SU-DHL-6 (cell line): ENCODE results near the gene CTBP1.

Source experiments
- H2AFZ ChIP-seq: fragments of 200-600 bp; sonication (generic); 2 replicates; pipeline ENCODE4 v1.6.1; 2014; ENCODE audit warnings: low read depth, mild to moderate bottlenecking, moderate library complexity, mixed read lengths, antibody characterized with exemption, low read length; ENCODE audit not compliant: severe bottlenecking
- H3F3A ChIP-seq: fragments of 200-600 bp; shearing (Covaris generic); 2 replicates; pipeline ENCODE4 v1.6.0; 2016; ENCODE audit warnings: antibody characterized with exemption, mild to moderate bottlenecking; ENCODE audit not compliant: insufficient read depth
- H3K27ac ChIP-seq: fragments of 200-600 bp; sonication (generic); 2 replicates; pipeline ENCODE4 v1.5.1; 2016; ENCODE audit warnings: low read depth, mild to moderate bottlenecking, low read length, moderate library complexity, mixed read lengths
- H3K27me3 ChIP-seq: fragments of 200-600 bp; sonication (generic), shearing (Covaris generic); 2 replicates; pipeline ENCODE4 v1.6.0; 2014; ENCODE audit warnings: mild to moderate bottlenecking, low read length
- H3K36me3 ChIP-seq: fragments of 200-600 bp; sonication (generic); 2 replicates; pipeline ENCODE4 v1.6.1; 2014; ENCODE audit warnings: mild to moderate bottlenecking, low read length, mixed read lengths
- H3K4me2 ChIP-seq: fragments of 300-600, 200-600 bp; shearing (Covaris generic), sonication (generic); 2 replicates; pipeline ENCODE4 v1.6.0; 2014; ENCODE audit warnings: low read length, low read depth, mild to moderate bottlenecking; ENCODE audit not compliant: poor library complexity, severe bottlenecking
- H3K4me3 ChIP-seq: fragments of 200-600 bp; sonication (generic); 2 replicates; pipeline ENCODE4 v1.5.1; 2014; ENCODE audit warnings: antibody characterized with exemption, low read length, mild to moderate bottlenecking, mixed read lengths; ENCODE audit not compliant: insufficient read depth, poor library complexity, severe bottlenecking
- H3K79me2 ChIP-seq: fragments of 200-600 bp; sonication (generic); 2 replicates; pipeline ENCODE4 v1.6.1; 2014; ENCODE audit warnings: mild to moderate bottlenecking, low read length, moderate library complexity; ENCODE audit not compliant: insufficient read depth
- H3K9ac ChIP-seq: fragments of 200-600 bp; sonication (generic); 2 replicates; pipeline ENCODE4 v1.7.0; 2014; ENCODE audit warnings: mild to moderate bottlenecking, low read length
- H3K9me2 ChIP-seq: fragments of 200-600 bp; sonication (generic); replicated peaks from 2 replicates; pipeline ENCODE4 v1.6.1; 2014; ENCODE audit warnings: low read length; ENCODE audit not compliant: insufficient read depth
- H3K9me3 ChIP-seq: fragments of 200-600 bp; sonication (generic); 2 replicates; pipeline ENCODE4 v1.6.1; 2014; ENCODE audit warnings: low read length, mixed read lengths; ENCODE audit not compliant: insufficient read depth
- H4K20me1 ChIP-seq: fragments of 200-600 bp; sonication (generic); 2 replicates; pipeline ENCODE4 v1.6.1; 2014; ENCODE audit warnings: low read depth, mild to moderate bottlenecking, antibody characterized with exemption, low read length, moderate library complexity, mixed read lengths
- EZH2phosphoT487 ChIP-seq: fragments of 200-600 bp; sonication (generic), shearing (Covaris generic); conservative IDR thresholded peaks from 2 replicates; pipeline ENCODE4 v1.6.1; 2018; ENCODE audit warnings: mild to moderate bottlenecking, antibody characterized with exemption, low read length, moderate library complexity, mixed read lengths
- TF ChIP-seq, protein P1 (sequence below): fragments of 200-600 bp; sonication (generic); IDR thresholded peaks from one replicate; pipeline ENCODE4 v1.5.1; 2017; ENCODE audit warnings: antibody characterized with exemption, mild to moderate bottlenecking, low read length, moderate library complexity; ENCODE audit not compliant: insufficient read depth, poor library complexity, severe bottlenecking

Gene CTBP1

DNA sequence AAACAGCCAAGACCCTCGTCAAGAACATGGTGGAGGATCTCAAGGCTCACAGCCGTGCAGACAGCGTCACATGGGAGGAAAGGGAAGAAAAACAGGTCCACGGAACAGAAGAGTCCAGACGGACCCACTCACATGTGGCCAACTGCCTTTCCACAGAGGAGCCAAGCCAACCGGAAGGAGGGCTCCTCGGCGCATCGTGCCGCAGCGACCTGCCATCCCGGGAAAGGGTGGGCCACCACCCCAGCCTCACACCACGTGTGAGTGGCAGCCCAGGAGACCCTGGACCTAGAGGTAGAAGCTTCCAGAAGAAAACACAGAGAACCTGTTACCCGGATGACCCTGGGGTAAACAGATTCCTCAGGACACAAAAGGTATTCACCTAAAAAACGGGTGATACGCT, 28.4 kb downstream of the CTBP1 start:
- Histone ChIP-seq H3K79me2 (peaks cover 9% of the 10 kb centered on the region; the same call in 1 of the 2 replicates), H3K4me3 (peak overlapping the region; percentile 14), H2AFZ (no peak overlapping the region), H3F3A (peaks cover 57% of the 10 kb centered on the region), H3K9me2 (no peaks in the 10 kb centered on the region), H3K9ac (peak overlapping the region; percentile 59), H3K36me3 (no peaks in the 10 kb centered on the region), H4K20me1 (no peaks in the 10 kb centered on the region), H3K4me2 (peak overlapping the region; percentile 98), H3K27ac (peak overlapping the region; percentile 100), H3K9me3 (no peaks in the 10 kb centered on the region), H3K27me3 (no peaks in the 10 kb centered on the region)
- TF ChIP-seq EZH2phosphoT487 = no peak
- TF ChIP-seq, protein P1, sequence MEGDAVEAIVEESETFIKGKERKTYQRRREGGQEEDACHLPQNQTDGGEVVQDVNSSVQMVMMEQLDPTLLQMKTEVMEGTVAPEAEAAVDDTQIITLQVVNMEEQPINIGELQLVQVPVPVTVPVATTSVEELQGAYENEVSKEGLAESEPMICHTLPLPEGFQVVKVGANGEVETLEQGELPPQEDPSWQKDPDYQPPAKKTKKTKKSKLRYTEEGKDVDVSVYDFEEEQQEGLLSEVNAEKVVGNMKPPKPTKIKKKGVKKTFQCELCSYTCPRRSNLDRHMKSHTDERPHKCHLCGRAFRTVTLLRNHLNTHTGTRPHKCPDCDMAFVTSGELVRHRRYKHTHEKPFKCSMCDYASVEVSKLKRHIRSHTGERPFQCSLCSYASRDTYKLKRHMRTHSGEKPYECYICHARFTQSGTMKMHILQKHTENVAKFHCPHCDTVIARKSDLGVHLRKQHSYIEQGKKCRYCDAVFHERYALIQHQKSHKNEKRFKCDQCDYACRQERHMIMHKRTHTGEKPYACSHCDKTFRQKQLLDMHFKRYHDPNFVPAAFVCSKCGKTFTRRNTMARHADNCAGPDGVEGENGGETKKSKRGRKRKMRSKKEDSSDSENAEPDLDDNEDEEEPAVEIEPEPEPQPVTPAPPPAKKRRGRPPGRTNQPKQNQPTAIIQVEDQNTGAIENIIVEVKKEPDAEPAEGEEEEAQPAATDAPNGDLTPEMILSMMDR = no peak

DNA sequence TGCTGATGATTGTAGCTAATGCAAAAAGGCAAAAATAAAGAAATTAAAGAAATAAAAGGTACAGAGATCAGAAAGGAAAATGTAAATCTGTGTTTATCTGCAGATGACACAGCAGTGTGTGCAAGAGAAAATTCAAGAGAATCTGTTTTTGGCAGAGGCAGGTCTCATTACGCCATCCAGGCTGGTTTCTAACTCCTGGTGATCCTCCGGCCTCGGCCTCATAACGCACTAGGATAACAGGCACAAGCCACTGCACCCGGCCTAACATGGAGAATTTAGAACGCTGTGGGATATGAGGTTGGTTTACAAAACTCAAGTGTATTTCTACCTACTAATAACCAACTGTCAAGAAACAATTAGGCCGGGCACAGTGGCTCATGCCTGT, 29.4 kb downstream of the CTBP1 start:
- TF ChIP-seq, protein P1 = no peak
- no peak for TF ChIP-seq EZH2phosphoT487
- peak overlapping the region; percentile 42 for H3K4me3 ChIP-seq
- H3K9me2 ChIP-seq = no peaks in the 10 kb centered on the region
- peak overlapping the region; percentile 100 for H3K27ac ChIP-seq
- H3K9ac ChIP-seq = peak overlapping the region; percentile 59
- no peaks in the 10 kb centered on the region for H3K27me3 ChIP-seq
- peaks cover 59% of the 10 kb centered on the region for H3F3A ChIP-seq
- no peaks in the 10 kb centered on the region for H3K9me3 ChIP-seq
- no peaks in the 10 kb centered on the region for H4K20me1 ChIP-seq
- H2AFZ ChIP-seq = no peak overlapping the region
- H3K4me2 ChIP-seq = peak overlapping the region; percentile 98
- peaks cover 14% of the 10 kb centered on the region; the same call in 1 of the 2 replicates for H3K79me2 ChIP-seq
- no peaks in the 10 kb centered on the region for H3K36me3 ChIP-seq

DNA sequence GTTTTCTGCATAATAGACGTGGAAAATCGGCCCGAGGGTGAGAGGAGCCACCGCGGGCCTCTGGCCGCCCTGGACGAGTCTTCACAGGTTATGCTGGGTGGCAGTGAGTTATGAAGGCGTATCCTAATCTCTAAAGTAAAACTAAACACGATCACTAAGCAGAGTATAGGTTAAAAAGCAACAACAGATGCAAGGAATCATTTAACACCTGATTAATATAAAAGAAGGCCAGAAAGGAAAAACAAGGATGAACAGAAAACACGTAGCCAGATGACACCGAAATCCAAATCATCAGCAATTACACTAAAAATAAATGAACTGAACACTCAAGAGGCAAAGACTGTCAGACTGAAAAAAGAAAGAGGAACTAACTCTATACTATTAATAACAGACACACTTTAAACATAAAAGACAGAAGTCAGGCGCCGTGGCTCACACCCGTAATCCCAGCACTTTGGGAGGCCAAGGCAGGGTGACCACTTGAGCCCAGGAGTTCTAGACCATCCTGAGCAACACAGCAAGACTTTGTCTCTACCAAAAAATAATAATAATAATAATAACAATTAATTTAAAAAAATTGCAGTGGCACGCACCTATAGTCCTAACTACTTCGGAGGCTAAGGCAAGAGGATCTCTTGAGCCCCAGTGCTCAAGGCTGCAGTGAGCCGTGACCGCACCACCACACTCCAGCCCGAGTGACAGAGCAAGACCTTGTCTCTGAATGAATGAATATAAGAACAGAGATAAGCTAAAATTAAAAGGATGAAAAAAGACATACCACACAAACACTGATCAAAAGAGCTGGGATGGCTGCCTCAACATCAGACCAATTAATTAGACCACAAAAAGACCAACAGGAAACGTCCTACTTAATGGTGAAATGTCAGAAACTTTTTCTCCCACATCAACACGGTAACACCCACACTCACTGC, 30.0 kb downstream of the CTBP1 start:
- peaks cover 59% of the 10 kb centered on the region for H3F3A ChIP-seq
- H3K79me2 ChIP-seq = peaks cover 18% of the 10 kb centered on the region; the same call in 1 of the 2 replicates
- no peak overlapping the region for H2AFZ ChIP-seq
- H3K9ac ChIP-seq = peak overlapping the region; percentile 59
- TF ChIP-seq, protein P1 = no peak
- TF ChIP-seq EZH2phosphoT487 = no peak
- H3K9me2 ChIP-seq = no peaks in the 10 kb centered on the region
- H3K4me3 ChIP-seq = peak overlapping the region; percentile 42
- H3K4me2 ChIP-seq = peak overlapping the region; percentile 98
- H3K9me3 ChIP-seq = no peaks in the 10 kb centered on the region
- H3K36me3 ChIP-seq = no peaks in the 10 kb centered on the region
- H4K20me1 ChIP-seq = no peaks in the 10 kb centered on the region
- no peaks in the 10 kb centered on the region for H3K27me3 ChIP-seq
- peak overlapping the region; percentile 100 for H3K27ac ChIP-seq
